ENCODE data around the gene TAOK2.

TAOK2 gene

GRCh38 chr16:30030841-30031413, 57.3 kb downstream of the TAOK2 start, which contains the start of gene TLCD3B:
TSS of gene TLCD3B (minus strand) at chr16:30031271. CDS start at chr16:30030527, 744 bp downstream.
- Histone ChIP-seq H2AK5ac (ENCODE audit: low read length) (no peak within 1 kb of the TSS), H4K12ac (ENCODE audit: low read depth, low read length) (no peak within 1 kb of the TSS), H3K18ac (ENCODE audit: low read length) (no peak within 1 kb of the TSS), H3K79me2 (ENCODE audit: control insufficient read depth, insufficient read depth, low read length, poor library complexity) (no peaks in the 10 kb centered on the region), H4K8ac (ENCODE audit: low read depth, low read length) (no peak within 1 kb of the TSS), H3K9me3 (ENCODE audit: insufficient read depth, low read depth, low read length) (peaks cover 2% of the 10 kb centered on the region), H4K91ac (ENCODE audit: low read depth, low read length) (no peak within 1 kb of the TSS), H2BK120ac (ENCODE audit: insufficient read depth, low read length, poor library complexity) (no peak within 1 kb of the TSS), H3K4me2 (ENCODE audit: low read length) (no peak within 1 kb of the TSS), H3K27ac (ENCODE audit: low read depth, low read length) (no peak within 1 kb of the TSS), H2BK5ac (ENCODE audit: low read depth, low read length, poor library complexity) (no peak within 1 kb of the TSS), H3K4ac (ENCODE audit: low read depth, low read length) (no peak within 1 kb of the TSS), H3K36me3 (ENCODE audit: control insufficient read depth in 1 of 2, insufficient read depth in 2 of 2, low read length in 2 of 2) (no peaks in the 10 kb centered on the region), H3K79me1 (ENCODE audit: low read length) (no peaks in the 10 kb centered on the region), H2BK12ac (ENCODE audit: low read length) (no peak within 1 kb of the TSS), H3K9ac (ENCODE audit: low read length) (no peak within 1 kb of the TSS), H3K4me1 (ENCODE audit: control insufficient read depth in 1 of 2, insufficient read depth in 2 of 2, low read length in 2 of 2) (no peaks in the 10 kb centered on the region), H3K23ac (ENCODE audit: low read length) (no peak within 1 kb of the TSS), H3K14ac (ENCODE audit: low read length) (no peak within 1 kb of the TSS), H3K4me3 (ENCODE audit: low read depth, low read length) (no peak within 1 kb of the TSS), H2AFZ (ENCODE audit: insufficient read depth, low read length, poor library complexity) (no peak within 1 kb of the TSS), H3K27me3 (ENCODE audit: insufficient read depth, low read length) (peaks cover 25% of the 10 kb centered on the region)
- DNase-seq, result no peak
- WGBS (ENCODE audit: extremely low coverage, insufficient coverage, insufficient read length), result no CpG with 5 or more reads among the region's 27 CpGs

DNA sequence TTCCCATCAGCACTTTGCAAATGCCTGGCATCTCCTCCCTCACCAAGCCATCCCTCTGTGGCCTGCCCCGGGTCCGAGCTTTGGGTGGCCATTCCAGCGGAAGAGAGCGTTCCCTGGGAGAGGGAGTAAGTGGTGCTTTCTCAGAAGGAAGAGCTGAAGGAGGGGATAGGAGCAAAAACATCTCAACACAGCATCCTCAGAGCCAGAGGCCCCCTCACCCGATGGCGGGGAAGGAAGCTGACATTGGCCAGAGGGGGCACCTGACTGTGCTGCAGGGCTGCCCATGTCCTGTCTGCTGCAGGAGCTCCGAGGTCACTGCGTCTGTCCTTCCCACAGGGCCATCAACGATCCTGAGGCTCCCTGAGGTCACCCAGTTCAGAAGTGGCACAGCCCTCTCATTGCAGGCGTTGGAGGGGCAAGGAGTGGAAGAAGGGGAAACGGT, 57.8 kb downstream of the TAOK2 start:
- Histone ChIP-seq H3K4me1 (ENCODE audit: control insufficient read depth in 1 of 2, insufficient read depth in 2 of 2, low read length in 2 of 2) (no peaks in the 10 kb centered on the region), H3K79me1 (ENCODE audit: low read length) (no peaks in the 10 kb centered on the region), H3K27me3 (ENCODE audit: insufficient read depth, low read length) (peaks cover 25% of the 10 kb centered on the region), H4K91ac (ENCODE audit: low read depth, low read length) (no peak overlapping the region), H4K12ac (ENCODE audit: low read depth, low read length) (no peak overlapping the region), H3K9me3 (ENCODE audit: insufficient read depth, low read depth, low read length) (peaks cover 2% of the 10 kb centered on the region), H3K79me2 (ENCODE audit: control insufficient read depth, insufficient read depth, low read length, poor library complexity) (no peaks in the 10 kb centered on the region), H2AFZ (ENCODE audit: insufficient read depth, low read length, poor library complexity) (no peak overlapping the region), H2BK5ac (ENCODE audit: low read depth, low read length, poor library complexity) (no peak overlapping the region), H3K9ac (ENCODE audit: low read length) (no peak overlapping the region), H3K27ac (ENCODE audit: low read depth, low read length) (no peak overlapping the region), H3K18ac (ENCODE audit: low read length) (no peak overlapping the region), H3K4ac (ENCODE audit: low read depth, low read length) (no peak overlapping the region), H3K36me3 (ENCODE audit: control insufficient read depth in 1 of 2, insufficient read depth in 2 of 2, low read length in 2 of 2) (no peaks in the 10 kb centered on the region), H2BK12ac (ENCODE audit: low read length) (no peak overlapping the region), H3K4me3 (ENCODE audit: low read depth, low read length) (no peak overlapping the region), H3K23ac (ENCODE audit: low read length) (no peak overlapping the region), H3K14ac (ENCODE audit: low read length) (no peak overlapping the region), H4K8ac (ENCODE audit: low read depth, low read length) (no peak overlapping the region), H2AK5ac (ENCODE audit: low read length) (no peak overlapping the region), H2BK120ac (ENCODE audit: insufficient read depth, low read length, poor library complexity) (no peak overlapping the region), H3K4me2 (ENCODE audit: low read length) (no peak overlapping the region)
- no CpG with 5 or more reads among the region's 11 CpGs for WGBS (ENCODE audit: extremely low coverage, insufficient coverage, insufficient read length)
- DNase-seq, result no peak

- peaks cover 25% of the 10 kb centered on the region for H3K27me3 ChIP-seq (ENCODE audit: insufficient read depth, low read length)
- no peaks in the 10 kb centered on the region for H3K4me1 ChIP-seq (ENCODE audit: control insufficient read depth in 1 of 2, insufficient read depth in 2 of 2, low read length in 2 of 2)
- no CpG with 5 or more reads among the region's 12 CpGs for WGBS (ENCODE audit: extremely low coverage, insufficient coverage, insufficient read length)
- peaks cover 2% of the 10 kb centered on the region for H3K9me3 ChIP-seq (ENCODE audit: insufficient read depth, low read depth, low read length)
- no peak overlapping the region for H3K4ac ChIP-seq (ENCODE audit: low read depth, low read length)
- no peak overlapping the region for H4K8ac ChIP-seq (ENCODE audit: low read depth, low read length)
- H3K9ac ChIP-seq (ENCODE audit: low read length), result no peak overlapping the region
- no peak overlapping the region for H3K14ac ChIP-seq (ENCODE audit: low read length)
- H3K79me1 ChIP-seq (ENCODE audit: low read length), result no peaks in the 10 kb centered on the region
- no peak overlapping the region for H2BK120ac ChIP-seq (ENCODE audit: insufficient read depth, low read length, poor library complexity)
- no peak overlapping the region for H3K27ac ChIP-seq (ENCODE audit: low read depth, low read length)
- H2AK5ac ChIP-seq (ENCODE audit: low read length), result no peak overlapping the region
- H4K91ac ChIP-seq (ENCODE audit: low read depth, low read length), result no peak overlapping the region
- H3K79me2 ChIP-seq (ENCODE audit: control insufficient read depth, insufficient read depth, low read length, poor library complexity), result no peaks in the 10 kb centered on the region
- no peak overlapping the region for H2BK5ac ChIP-seq (ENCODE audit: low read depth, low read length, poor library complexity)
- no peak overlapping the region for H3K4me2 ChIP-seq (ENCODE audit: low read length)
- no peak overlapping the region for H3K18ac ChIP-seq (ENCODE audit: low read length)
- no peak overlapping the region for H2BK12ac ChIP-seq (ENCODE audit: low read length)
- H4K12ac ChIP-seq (ENCODE audit: low read depth, low read length), result no peak overlapping the region
- no peaks in the 10 kb centered on the region for H3K36me3 ChIP-seq (ENCODE audit: control insufficient read depth in 1 of 2, insufficient read depth in 2 of 2, low read length in 2 of 2)
- peak; percentile 33 to 76 for DNase-seq
- no peak overlapping the region for H3K23ac ChIP-seq (ENCODE audit: low read length)
- no peak overlapping the region for H2AFZ ChIP-seq (ENCODE audit: insufficient read depth, low read length, poor library complexity)
- no peak overlapping the region for H3K4me3 ChIP-seq (ENCODE audit: low read depth, low read length)
These were observed 58.6 kb downstream of the TAOK2 start for GRCh38 chr16:30032083-30032819.

DNA sequence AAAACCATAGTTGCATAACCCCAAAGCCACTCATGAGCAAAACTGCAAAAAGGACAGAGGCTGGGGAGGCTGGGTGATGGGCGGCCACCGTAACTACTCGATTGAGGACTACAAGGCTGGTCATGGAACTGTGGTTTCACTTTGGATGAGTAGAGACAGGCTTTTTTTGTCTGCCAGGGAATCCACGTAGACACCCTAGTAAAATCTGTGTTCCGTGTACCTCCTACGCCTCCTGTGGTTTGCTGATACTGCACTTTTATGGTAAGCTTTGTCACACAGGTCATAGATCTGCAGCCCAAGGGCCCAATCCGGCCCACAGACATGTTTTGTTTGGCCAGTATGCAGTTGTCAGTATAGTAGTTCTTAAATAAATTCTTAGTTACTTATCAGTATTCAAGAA, 59.6 kb downstream of the TAOK2 start:
- Histone ChIP-seq H3K4me3 (ENCODE audit: low read depth, low read length) (no peak overlapping the region), H2AK5ac (ENCODE audit: low read length) (no peak overlapping the region), H3K27me3 (ENCODE audit: insufficient read depth, low read length) (peaks cover 25% of the 10 kb centered on the region), H3K79me1 (ENCODE audit: low read length) (no peaks in the 10 kb centered on the region), H2BK120ac (ENCODE audit: insufficient read depth, low read length, poor library complexity) (no peak overlapping the region), H3K9me3 (ENCODE audit: insufficient read depth, low read depth, low read length) (peaks cover 2% of the 10 kb centered on the region), H3K79me2 (ENCODE audit: control insufficient read depth, insufficient read depth, low read length, poor library complexity) (no peaks in the 10 kb centered on the region), H3K36me3 (ENCODE audit: control insufficient read depth in 1 of 2, insufficient read depth in 2 of 2, low read length in 2 of 2) (no peaks in the 10 kb centered on the region), H2BK12ac (ENCODE audit: low read length) (no peak overlapping the region), H4K91ac (ENCODE audit: low read depth, low read length) (no peak overlapping the region), H3K4me2 (ENCODE audit: low read length) (no peak overlapping the region), H3K18ac (ENCODE audit: low read length) (no peak overlapping the region), H4K8ac (ENCODE audit: low read depth, low read length) (no peak overlapping the region), H2AFZ (ENCODE audit: insufficient read depth, low read length, poor library complexity) (no peak overlapping the region), H3K4me1 (ENCODE audit: control insufficient read depth in 1 of 2, insufficient read depth in 2 of 2, low read length in 2 of 2) (no peaks in the 10 kb centered on the region), H3K27ac (ENCODE audit: low read depth, low read length) (no peak overlapping the region), H4K12ac (ENCODE audit: low read depth, low read length) (no peak overlapping the region), H3K4ac (ENCODE audit: low read depth, low read length) (no peak overlapping the region), H3K14ac (ENCODE audit: low read length) (no peak overlapping the region), H2BK5ac (ENCODE audit: low read depth, low read length, poor library complexity) (no peak overlapping the region), H3K23ac (ENCODE audit: low read length) (no peak overlapping the region), H3K9ac (ENCODE audit: low read length) (no peak overlapping the region)
- DNase-seq, result no peak
- WGBS (ENCODE audit: extremely low coverage, insufficient coverage, insufficient read length), result no CpG with 5 or more reads among the region's 7 CpGs
